Keratinocyte (primary cell): ENCODE measurements around the gene RER1. TPM values are rescaled to one million over a fixed set of nuclear protein-coding genes. Genes with fewer than 3 reads are reported as not detected.

Experiments
- DNase-seq: peaks from one replicate; pipeline ENCODE4 v3.0.0-alpha.2; 2011; ENCODE audit warnings: low read depth, missing footprints, low spot score
- FAIRE-seq: peaks from 2 replicates; lab custom pipeline; 2011; peaks lifted over from hg19 to GRCh38; lab: Jason Lieb, UNC
- H2AFZ ChIP-seq: 2 replicates; pipeline ENCODE4 v1.6.0; 2012; ENCODE audit warnings: low read length, control low read depth, inconsistent platforms; ENCODE audit not compliant: control insufficient read depth
- H3K27ac ChIP-seq: 2 replicates; pipeline ENCODE4 v1.5.1; 2011; ENCODE audit warnings: low read length; ENCODE audit not compliant: control insufficient read depth, insufficient read depth
- H3K27me3 ChIP-seq: 3 replicates; pipeline ENCODE4 v1.6.0; 2011; ENCODE audit warnings: low read length; ENCODE audit not compliant: control insufficient read depth, insufficient read depth; ENCODE audit errors: extremely low read depth
- H3K36me3 ChIP-seq, 2 experiments: 2 replicates in 1 of 2; 3 replicates in 1 of 2; pipeline ENCODE4 v1.5.1; 2011; ENCODE audit warnings: low read length in 2 of 2, mild to moderate bottlenecking in 1 of 2; ENCODE audit not compliant: control insufficient read depth in 2 of 2, insufficient read depth in 2 of 2; ENCODE audit errors: extremely low read depth in 1 of 2
- H3K4me1 ChIP-seq: 3 replicates; pipeline ENCODE4 v1.5.1; 2011; ENCODE audit warnings: low read length; ENCODE audit not compliant: control insufficient read depth, insufficient read depth; ENCODE audit errors: extremely low read depth
- H3K4me2 ChIP-seq: 3 replicates; pipeline ENCODE4 v1.6.0; 2011; ENCODE audit warnings: low read depth, low read length; ENCODE audit not compliant: control insufficient read depth, insufficient read depth; ENCODE audit errors: extremely low read depth
- H3K4me3 ChIP-seq, 3 experiments: fragments of 200-600 bp in 1 of 3; sonication (generic) in 1 of 3; 2 replicates in 2 of 3; 3 replicates in 1 of 3; pipeline ENCODE4 v1.5.1; 2011 to 2016; ENCODE audit warnings: low read length in 3 of 3, mild to moderate bottlenecking in 3 of 3, control low read depth in 2 of 3, inconsistent platforms in 1 of 3, low read depth in 1 of 3, mixed read lengths in 1 of 3, mixed run types in 1 of 3, moderate library complexity in 1 of 3; ENCODE audit not compliant: control insufficient read depth in 2 of 3, insufficient read depth in 2 of 3; ENCODE audit errors: extremely low read depth in 1 of 3
- H3K79me2 ChIP-seq: 2 replicates; pipeline ENCODE4 v1.6.0; 2012; ENCODE audit warnings: low read length; ENCODE audit not compliant: control insufficient read depth, insufficient read depth
- H3K9ac ChIP-seq: 3 replicates; pipeline ENCODE4 v1.6.0; 2011; ENCODE audit warnings: low read length; ENCODE audit not compliant: control insufficient read depth, insufficient read depth; ENCODE audit errors: extremely low read depth
- H3K9me1 ChIP-seq: 3 replicates; pipeline ENCODE4 v1.6.0; 2011; ENCODE audit warnings: low read length; ENCODE audit not compliant: control insufficient read depth, insufficient read depth; ENCODE audit errors: extremely low read depth
- H3K9me3 ChIP-seq: 2 replicates; pipeline ENCODE4 v1.5.1; 2012; ENCODE audit warnings: low read depth, low read length; ENCODE audit not compliant: control insufficient read depth
- H4K20me1 ChIP-seq: 3 replicates; pipeline ENCODE4 v1.6.0; 2011; ENCODE audit warnings: low read length; ENCODE audit not compliant: control insufficient read depth, insufficient read depth; ENCODE audit errors: extremely low read depth
- CTCF ChIP-seq, 3 experiments: IDR thresholded peaks in 1 of 3; conservative IDR thresholded peaks in 1 of 3; optimal IDR thresholded peaks in 1 of 3; 2 replicates in 2 of 3; 3 replicates in 1 of 3; pipeline versions ENCODE3 to v1.5.1; 2011; ENCODE audit warnings: low read length in 3 of 3, mild to moderate bottlenecking in 3 of 3, moderate library complexity in 2 of 3, control low read depth in 1 of 3, inconsistent platforms in 1 of 3; ENCODE audit not compliant: insufficient read depth in 2 of 3; ENCODE audit errors: extremely low read depth in 1 of 3
- EZH2 ChIP-seq: IDR thresholded peaks from one replicate; pipeline ENCODE4 v1.6.1; 2012; ENCODE audit warnings: inconsistent platforms, mild to moderate bottlenecking, low read length, moderate library complexity
- dilution Hi-C: fragments of 300-500 bp; cut with MboI; formaldehyde crosslinking; loops from one replicate; pipeline ENCODE4 v1.7.0; 2020; ENCODE audit warnings: low sequenced_read_pairs; ENCODE audit not compliant: extremely low pct_ligation_motif_present
- polyA plus RNA-seq, 5 experiments: library from polyadenylated mRNA; depleted of rRNA in 3 of 5; stranded (reverse) in 3 of 5; stranded (forward) in 1 of 5; unstranded in 1 of 5; fragments of >200 nt; gene quantifications; 1 replicate in 1 of 5; 2 replicates in 3 of 5; 3 replicates in 1 of 5; pipeline versions ENCODE4 v1.2.1 to v1.2.3, GENCODE V29; 2011 to 2012; ENCODE audit warnings: missing spikeins in 2 of 5, low read depth in 1 of 5, low replicate concordance in 1 of 5

Gene RER1
- polyA plus RNA-seq, 1 donor (not counting 4 experiments of a cell fraction or from before 2014, with no cell fraction given): 297 TPM

GRCh38 chr1:2407166-2407990 is 15.7 kb downstream of the RER1 start:
- H3K79me2 ChIP-seq: peaks cover 7% of the 10 kb centered on the region
- no peak overlapping the region for H3K4me2 ChIP-seq
- no peak for TF ChIP-seq CTCF (optimal IDR thresholded peaks at IDR 0.05 in 1 of 3, IDR thresholded peaks at IDR 0.05 in 1 of 3, conservative IDR thresholded peaks at IDR 0.05 in 1 of 3; ENCODE audit: extremely low read depth in 1 of 3, insufficient read depth in 2 of 3, low read length in 3 of 3)
- TF ChIP-seq EZH2: no peak
- H3K9me1 ChIP-seq: no peaks in the 10 kb centered on the region
- no peaks in the 10 kb centered on the region for H3K9me3 ChIP-seq
- dilution Hi-C loops: loop anchor here (25.0 kb wide), 1 partner anchor 1005 kb away; no protein-coding TSS in a partner anchor
- no peak for DNase-seq
- H3K4me1 ChIP-seq: peaks cover 7% of the 10 kb centered on the region
- H3K27ac ChIP-seq: no peak overlapping the region
- no peaks in the 10 kb centered on the region for H3K27me3 ChIP-seq
- H2AFZ ChIP-seq: no peak overlapping the region
- no peak overlapping the region for H3K4me3 ChIP-seq
- H4K20me1 ChIP-seq: no peaks in the 10 kb centered on the region
- H3K36me3 ChIP-seq: peaks cover 11 to 30% of the 10 kb centered on the region in 2 experiments
- FAIRE-seq: no peak
- H3K9ac ChIP-seq: no peak overlapping the region

GRCh38 chr1:2407991-2408275 is 16.3 kb downstream of the RER1 start:
- Histone ChIP-seq H3K9me3 (no peaks in the 10 kb centered on the region), H3K4me2 (no peak overlapping the region), H3K9ac (no peak overlapping the region), H3K4me1 (peaks cover 7% of the 10 kb centered on the region), H2AFZ (no peak overlapping the region), H3K9me1 (no peaks in the 10 kb centered on the region), H4K20me1 (no peaks in the 10 kb centered on the region), H3K4me3 (no peak overlapping the region), H3K27ac (no peak overlapping the region), H3K27me3 (no peaks in the 10 kb centered on the region), H3K36me3 (peaks cover 8 to 25% of the 10 kb centered on the region in 2 experiments), H3K79me2 (peaks cover 7% of the 10 kb centered on the region)
- FAIRE-seq (no peak), DNase-seq (no peak)
- no peak for TF ChIP-seq EZH2
- TF ChIP-seq CTCF (optimal IDR thresholded peaks at IDR 0.05 in 1 of 3, IDR thresholded peaks at IDR 0.05 in 1 of 3, conservative IDR thresholded peaks at IDR 0.05 in 1 of 3; ENCODE audit: extremely low read depth in 1 of 3, insufficient read depth in 2 of 3, low read length in 3 of 3): no peak
- dilution Hi-C loops: loop anchor here (25.0 kb wide), 1 partner anchor 1004 kb away; no protein-coding TSS in a partner anchor
